Suprapubic skin (tissue), 4 donors: Measurements from ENCODE around the gene NSG1. TPM values are rescaled to one million over a fixed set of nuclear protein-coding genes. Genes with fewer than 3 reads are reported as not detected.

Experiments used
- DNase-seq, 2 donors: peaks; one replicate each; pipeline ENCODE4 v3.0.0-alpha.2; 2019; ENCODE audit warnings: low spot score in 2 of 2
- H3K27ac ChIP-seq: fragments of 200-600 bp; sonication (generic); one replicate; pipeline ENCODE4 v1.5.1; 2019
- H3K27me3 ChIP-seq: fragments of 200-600 bp; sonication (generic); one replicate; pipeline ENCODE4 v1.5.1; 2019
- H3K36me3 ChIP-seq: fragments of 200-600 bp; sonication (generic); one replicate; pipeline ENCODE4 v1.5.1; 2019
- H3K4me1 ChIP-seq: fragments of 200-600 bp; sonication (generic); one replicate; pipeline ENCODE4 v1.5.1; 2019
- H3K4me3 ChIP-seq: fragments of 200-600 bp; sonication (generic); one replicate; pipeline ENCODE4 v1.5.1; 2019; ENCODE audit warnings: mild to moderate bottlenecking
- H3K9me3 ChIP-seq: fragments of 200-600 bp; sonication (generic); one replicate; pipeline ENCODE4 v1.5.1; 2019
- CTCF ChIP-seq, 2 donors: fragments of 200-600 bp in 1 of 2; fragments of 450-650 bp in 1 of 2; sonication (generic) in 1 of 2; IDR thresholded peaks; one replicate each; pipeline ENCODE4 v1.5.1; 2016 to 2019; ENCODE audit warnings: antibody characterized with exemption in 2 of 2, mild to moderate bottlenecking in 1 of 2, moderate library complexity in 1 of 2
- EP300 ChIP-seq: sonication (generic); formaldehyde crosslinking; IDR thresholded peaks from one replicate; pipeline ENCODE4 v1.6.1; 2017; ENCODE audit warnings: antibody characterized with exemption
- POLR2A ChIP-seq, 2 donors: fragments of 450-650 bp; IDR thresholded peaks; one replicate each; pipeline ENCODE4 v1.6.1; 2017; ENCODE audit warnings: antibody characterized with exemption in 2 of 2, mild to moderate bottlenecking in 2 of 2, moderate library complexity in 2 of 2
- POLR2AphosphoS5 ChIP-seq, 3 donors: sonication (generic); formaldehyde crosslinking; IDR thresholded peaks; one replicate each; pipeline ENCODE4 v1.6.1; 2017; ENCODE audit warnings: antibody characterized with exemption in 3 of 3
- WGBS: methylation state at CpG from one replicate; pipeline ENCODE4 v1.1.5; 2018; 5-methylcytosine and 5-hydroxymethylcytosine counted together
- total RNA-seq, 4 donors: library from RNA; depleted of rRNA; stranded (reverse); fragments of >200 nt; gene quantifications; one replicate each; pipeline ENCODE4 v1.1.0, GENCODE V29; 2016

NSG1 gene
- total RNA-seq, 4 donors from 2014 or later, result 42.2 to 157 (median 114) TPM

- Histone ChIP-seq H3K27me3 (peaks cover 28% of the 10 kb centered on the region), H3K9me3 (no peaks in the 10 kb centered on the region), H3K4me1 (no peaks in the 10 kb centered on the region), H3K27ac (no peak overlapping the region), H3K4me3 (no peak overlapping the region), H3K36me3 (no peaks in the 10 kb centered on the region)
- TF ChIP-seq CTCF (IDR thresholded peaks at IDR 0.05) (no peak), POLR2A (IDR thresholded peaks at IDR 0.05) (no peak), EP300 (no peak), POLR2AphosphoS5 (IDR thresholded peaks at IDR 0.05) (no peak)
- WGBS, result 76% methylated on average over 16 of the region's 16 CpGs
- no peak for DNase-seq
Observed at GRCh38 chr4:4362991-4363697, 23.8 kb upstream of the NSG1 start.

DNA sequence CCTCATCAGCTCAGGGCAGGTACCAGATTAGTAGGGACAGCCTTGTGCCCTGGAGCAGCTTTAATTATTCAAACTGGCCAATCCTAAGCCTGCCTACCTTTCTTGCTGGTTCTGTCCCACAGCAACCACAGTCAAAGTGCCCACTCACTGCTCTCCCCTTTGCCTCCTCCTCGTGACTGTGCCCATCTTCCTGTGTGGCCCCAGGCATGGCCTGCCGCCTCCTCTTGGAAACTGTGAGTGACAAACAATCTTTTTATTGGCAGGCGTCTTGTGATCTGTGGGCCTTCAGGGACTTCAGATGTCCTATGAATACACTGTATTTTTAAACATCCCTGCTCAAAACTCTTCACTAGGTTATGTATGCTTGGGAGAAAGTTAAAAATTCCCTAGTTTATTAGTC lies 22.8 kb upstream of the NSG1 start:
- TF ChIP-seq POLR2A (IDR thresholded peaks at IDR 0.05) (no peak), CTCF (IDR thresholded peaks at IDR 0.05) (no peak), EP300 (no peak), POLR2AphosphoS5 (IDR thresholded peaks at IDR 0.05) (no peak)
- H3K27ac ChIP-seq, result no peak overlapping the region
- peaks cover 19% of the 10 kb centered on the region for H3K27me3 ChIP-seq
- H3K4me1 ChIP-seq, result no peaks in the 10 kb centered on the region
- H3K36me3 ChIP-seq, result no peaks in the 10 kb centered on the region
- H3K4me3 ChIP-seq, result no peak overlapping the region
- no peak for DNase-seq
- WGBS, result 70% methylated on average over 3 of the region's 3 CpGs
- H3K9me3 ChIP-seq, result no peaks in the 10 kb centered on the region

GRCh38 chr4:4364486-4365208 lies 22.3 kb upstream of the NSG1 start:
- H3K4me3 ChIP-seq, result no peak overlapping the region
- WGBS, result 73% methylated on average over 9 of the region's 9 CpGs
- H3K4me1 ChIP-seq, result no peaks in the 10 kb centered on the region
- no peaks in the 10 kb centered on the region for H3K9me3 ChIP-seq
- no peak for TF ChIP-seq POLR2A (IDR thresholded peaks at IDR 0.05)
- TF ChIP-seq POLR2AphosphoS5 (IDR thresholded peaks at IDR 0.05), result no peak
- no peak for TF ChIP-seq EP300
- TF ChIP-seq CTCF (IDR thresholded peaks at IDR 0.05), result no peak
- no peak for DNase-seq
- no peak overlapping the region for H3K27ac ChIP-seq
- H3K36me3 ChIP-seq, result no peaks in the 10 kb centered on the region
- peaks cover 19% of the 10 kb centered on the region for H3K27me3 ChIP-seq

DNA sequence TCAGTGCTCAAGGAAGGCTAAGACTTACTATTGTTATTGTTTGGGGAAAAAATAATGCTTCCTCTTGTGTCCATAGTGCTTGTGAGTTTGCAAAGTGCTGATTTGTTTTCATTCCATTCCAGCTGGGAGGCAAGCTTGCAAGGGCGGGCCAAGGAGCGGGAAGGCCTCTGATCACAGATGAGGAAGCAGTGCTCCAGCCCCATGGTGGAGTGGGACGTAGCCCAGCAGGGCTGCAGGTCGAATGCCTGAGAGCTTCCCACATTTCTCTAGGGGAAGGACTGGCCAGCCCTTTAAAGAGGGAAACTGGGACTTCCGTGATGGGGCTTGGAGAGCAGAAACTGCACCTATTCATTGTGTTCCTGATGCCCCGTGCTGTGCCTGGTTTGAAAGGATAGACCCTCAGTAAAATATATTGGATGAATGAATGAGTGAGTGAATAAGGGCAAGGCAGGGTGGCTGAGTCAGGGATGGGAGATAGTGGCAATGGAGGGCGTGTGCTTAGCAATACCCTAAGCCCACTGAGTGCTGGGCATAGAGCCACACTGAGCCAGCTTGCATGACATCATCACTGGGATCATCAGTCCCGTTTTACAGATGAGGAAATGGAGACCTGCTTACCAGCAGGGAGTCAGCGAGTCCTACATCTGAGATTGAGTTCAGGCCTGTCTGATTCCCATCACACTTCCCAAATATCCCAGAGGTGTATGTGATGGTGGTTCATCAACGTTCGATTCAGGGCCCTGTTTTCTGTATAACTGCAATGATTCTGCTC lies 17.9 kb upstream of the NSG1 start:
- Histone ChIP-seq H3K27me3 (peaks cover 9% of the 10 kb centered on the region), H3K4me3 (no peak overlapping the region), H3K27ac (no peak overlapping the region), H3K4me1 (no peaks in the 10 kb centered on the region), H3K9me3 (no peaks in the 10 kb centered on the region), H3K36me3 (no peaks in the 10 kb centered on the region)
- WGBS, result 69% methylated on average over 11 of the region's 11 CpGs
- DNase-seq, result no peak
- TF ChIP-seq CTCF (IDR thresholded peaks at IDR 0.05) (no peak), EP300 (no peak), POLR2A (IDR thresholded peaks at IDR 0.05) (no peak), POLR2AphosphoS5 (IDR thresholded peaks at IDR 0.05) (no peak)
